HEK293 (cell line): ENCODE measurements around the gene C2orf78.
"Not testable (repeated sequence)": the region's sequence is repeated elsewhere in the genome, so short reads cannot be mapped to it uniquely, and the experiment has no call there.

Source experiments
- CTCF ChIA-PET: fragments of 350-600 bp; formaldehyde crosslinking; extraction: SDS; loops from one replicate; lab custom pipeline; 2021; ENCODE audit warnings: antibody characterized with exemption; lab: Yijun Ruan, JAX
- POLR2A ChIA-PET: fragments of 300-600 bp; formaldehyde crosslinking; extraction: SDS; loops from one replicate; lab custom pipeline; 2020; ENCODE audit warnings: antibody characterized with exemption, inconsistent platforms; lab: Yijun Ruan, JAX
- H3K27ac ChIP-seq: fragments of 200-500 bp; sonication (Bioruptor generic); 2 replicates; pipeline ENCODE4 v1.5.1; 2014; ENCODE audit warnings: low read depth, low read length, control low read depth, inconsistent platforms; ENCODE audit errors: extremely low read depth
- H3K36me3 ChIP-seq, 2 experiments: fragments of 200-500 bp in 1 of 2; sonication (Bioruptor generic) in 1 of 2; 1 replicate in 1 of 2; 2 replicates in 1 of 2; pipeline ENCODE4 v1.5.1; 2014 to 2017; ENCODE audit warnings: inconsistent platforms in 2 of 2, low read length in 2 of 2; ENCODE audit not compliant: control insufficient read depth in 2 of 2, insufficient read depth in 1 of 2
- H3K4me1 ChIP-seq: fragments of 200-500 bp; sonication (Bioruptor generic); 2 replicates; pipeline ENCODE4 v1.5.1; 2014; ENCODE audit warnings: mild to moderate bottlenecking, low read length, inconsistent platforms; ENCODE audit not compliant: control insufficient read depth, insufficient read depth
- H3K4me3 ChIP-seq: 2 replicates; pipeline ENCODE4 v1.5.1; 2011; ENCODE audit warnings: low read depth, mild to moderate bottlenecking, control low read depth, low read length, moderate library complexity
- H3K9me3 ChIP-seq: fragments of 200-500 bp; sonication (Bioruptor generic); 2 replicates; pipeline ENCODE4 v1.5.1; 2014; ENCODE audit warnings: low read depth, low read length, inconsistent platforms; ENCODE audit not compliant: control insufficient read depth, insufficient read depth
- AEBP2 ChIP-seq: fragments of 450-650 bp; formaldehyde crosslinking; IDR thresholded peaks from 2 replicates; pipeline ENCODE4 v1.5.1; 2016; ENCODE audit warnings: missing biosample characterization, missing genetic modification characterization, borderline replicate concordance
- BCL11B ChIP-seq: fragments of 450-650 bp; formaldehyde crosslinking; IDR thresholded peaks from 2 replicates; pipeline ENCODE4 v1.5.1; 2016; ENCODE audit warnings: low read depth, missing biosample characterization, missing genetic modification characterization
- KLF10 ChIP-seq: fragments of 450-650 bp; IDR thresholded peaks from 2 replicates; pipeline ENCODE4 v1.5.1; 2018; ENCODE audit warnings: missing biosample characterization, mild to moderate bottlenecking, missing genetic modification characterization
- PRDM1 ChIP-seq: fragments of 450-650 bp; formaldehyde crosslinking; IDR thresholded peaks from 2 replicates; pipeline ENCODE4; 2016; ENCODE audit warnings: missing biosample characterization, missing genetic modification characterization
- PRDM6 ChIP-seq: fragments of 450-650 bp; formaldehyde crosslinking; IDR thresholded peaks from 2 replicates; pipeline ENCODE4 v1.5.1; 2017; ENCODE audit warnings: missing biosample characterization, missing genetic modification characterization
- SCRT1 ChIP-seq: fragments of 450-650 bp; formaldehyde crosslinking; IDR thresholded peaks from 2 replicates; pipeline ENCODE4 v1.5.1; 2016; ENCODE audit warnings: missing biosample characterization, missing genetic modification characterization, borderline replicate concordance
- SCRT2 ChIP-seq: fragments of 450-650 bp; formaldehyde crosslinking; IDR thresholded peaks from 2 replicates; pipeline ENCODE4 v1.5.1; 2016; ENCODE audit warnings: missing biosample characterization, missing genetic modification characterization
- ZBTB26 ChIP-seq: fragments of 450-650 bp; formaldehyde crosslinking; optimal IDR thresholded peaks from 2 replicates; pipeline ENCODE3; 2016; ENCODE audit warnings: missing biosample characterization, mild to moderate bottlenecking, missing genetic modification characterization
- ZNF16 ChIP-seq: fragments of 450-650 bp; formaldehyde crosslinking; IDR thresholded peaks from 2 replicates; pipeline ENCODE4 v1.5.1; 2016; ENCODE audit warnings: low read depth, missing biosample characterization, missing genetic modification characterization
- ZNF175 ChIP-seq: fragments of 450-650 bp; formaldehyde crosslinking; IDR thresholded peaks from 2 replicates; pipeline ENCODE4 v1.5.1; 2016; ENCODE audit warnings: missing biosample characterization, missing genetic modification characterization
- ZNF19 ChIP-seq: fragments of 450-650 bp; formaldehyde crosslinking; IDR thresholded peaks from 2 replicates; pipeline ENCODE4; 2016; ENCODE audit warnings: missing biosample characterization, missing genetic modification characterization, low read depth
- ZNF280C ChIP-seq: fragments of 450-650 bp; formaldehyde crosslinking; IDR thresholded peaks from 2 replicates; pipeline ENCODE4 v1.5.1; 2016; ENCODE audit warnings: missing biosample characterization, missing genetic modification characterization
- ZNF350 ChIP-seq: fragments of 450-650 bp; formaldehyde crosslinking; IDR thresholded peaks from 2 replicates; pipeline ENCODE4 v1.5.0; 2017; ENCODE audit warnings: missing biosample characterization, mild to moderate bottlenecking, missing genetic modification characterization
- ZNF354C ChIP-seq: fragments of 450-650 bp; formaldehyde crosslinking; IDR thresholded peaks from 2 replicates; pipeline ENCODE4 v1.5.1; 2016; ENCODE audit warnings: missing biosample characterization, missing genetic modification characterization, low read depth, borderline replicate concordance
- ZNF37A ChIP-seq: fragments of 450-650 bp; IDR thresholded peaks from 2 replicates; pipeline ENCODE4 v1.5.1; 2018; ENCODE audit warnings: missing biosample characterization, missing genetic modification characterization
- ZNF48 ChIP-seq: fragments of 450-650 bp; formaldehyde crosslinking; IDR thresholded peaks from 2 replicates; pipeline ENCODE4 v1.5.1; 2016; ENCODE audit warnings: missing biosample characterization, missing genetic modification characterization
- ZNF521 ChIP-seq: fragments of 450-650 bp; formaldehyde crosslinking; IDR thresholded peaks from 2 replicates; pipeline ENCODE4 v1.5.1; 2017; ENCODE audit warnings: missing biosample characterization, mild to moderate bottlenecking, missing genetic modification characterization
- ZNF692 ChIP-seq: fragments of 450-650 bp; formaldehyde crosslinking; IDR thresholded peaks from 2 replicates; pipeline ENCODE4 v1.5.1; 2016; ENCODE audit warnings: missing biosample characterization, missing genetic modification characterization
- ZNF76 ChIP-seq: fragments of 450-650 bp; formaldehyde crosslinking; IDR thresholded peaks from 2 replicates; pipeline ENCODE4; 2016; ENCODE audit warnings: low read depth, missing biosample characterization, missing genetic modification characterization, borderline replicate concordance
- ZSCAN30 ChIP-seq: fragments of 450-650 bp; IDR thresholded peaks from 2 replicates; pipeline ENCODE4 v1.5.1; 2018; ENCODE audit warnings: missing biosample characterization, mild to moderate bottlenecking, missing genetic modification characterization, moderate library complexity

The C2orf78 gene

GRCh38 chr2:73783883-73784282 is at the start of gene C2orf78:
Gene C2orf78 (plus strand): TSS chr2:73784183. CDS start chr2:73784310, 127 bp downstream.
- H3K4me1 ChIP-seq, H3K9me3 ChIP-seq, CTCF ChIA-PET, POLR2A ChIA-PET, H3K36me3 ChIP-seq, H3K4me3 ChIP-seq, H3K27ac ChIP-seq: not testable (repeated sequence)

- no peaks in the 10 kb centered on the region for H3K9me3 ChIP-seq
- H3K4me3 ChIP-seq: peak overlapping the region; percentile 88
- TF ChIP-seq ZNF76 (no peak), ZNF280C (tag by site-specific recombination) (no peak), ZBTB26 (tag by site-specific recombination) (no peak), ZNF175 (tag by site-specific recombination) (no peak), ZNF16 (tag by site-specific recombination) (no peak)
- H3K27ac ChIP-seq: no peak overlapping the region
- CTCF ChIA-PET: interaction anchor here (1.0 kb wide), 1 partner anchor 44 kb away, joined by 3 read pairs; no protein-coding TSS in a partner anchor
- POLR2A ChIA-PET: interaction anchor here (0.6 to 1.9 kb wide), 16 partner anchors 9 to 837 kb away, joined by 3 to 13 read pairs (median 4); partner anchors contain the start of genes CCT7, MOB1A and STAMBP
- peaks cover 23 to 39% of the 10 kb centered on the region in 2 experiments for H3K36me3 ChIP-seq
- peaks cover 4% of the 10 kb centered on the region; the same call in 1 of the 2 replicates for H3K4me1 ChIP-seq
Observed at GRCh38 chr2:73736378-73736777, 47.6 kb upstream of the C2orf78 start.

- Histone ChIP-seq H3K27ac (peak within 1 kb of the TSS; percentile 44), H3K36me3 (peaks cover 17 to 39% of the 10 kb centered on the region in 2 experiments), H3K4me1 (peaks cover 4% of the 10 kb centered on the region; the same call in 1 of the 2 replicates), H3K9me3 (no peaks in the 10 kb centered on the region), H3K4me3 (peak within 1 kb of the TSS; percentile 88)
- CTCF ChIA-PET: interaction anchor here (0.7 to 1.0 kb wide), 3 partner anchors 42 to 524 kb away, joined by 3 to 4 read pairs (median 3); no protein-coding TSS in a partner anchor
- POLR2A ChIA-PET: interaction anchor here (0.6 to 1.9 kb wide), 24 partner anchors 8 to 836 kb away, joined by 3 to 13 read pairs (median 4); partner anchors contain the start of genes ALMS1, CCDC142, CCT7 and DUSP11
- TF ChIP-seq KLF10 (tag by site-specific recombination): peak; percentile 56; the same call in 1 of the 2 replicates
- TF ChIP-seq ZNF19: no peak
- TF ChIP-seq ZNF76: peak; percentile 65; the same call in 1 of the 2 replicates
- TF ChIP-seq ZNF521: no peak
- TF ChIP-seq SCRT2 (tag by site-specific recombination): no peak
- no peak for TF ChIP-seq ZSCAN30 (tag by site-specific recombination)
- no peak for TF ChIP-seq PRDM6 (tag by site-specific recombination)
- no peak for TF ChIP-seq AEBP2 (tag by site-specific recombination)
- no peak for TF ChIP-seq BCL11B
- no peak for TF ChIP-seq PRDM1 (tag by site-specific recombination)
- no peak for TF ChIP-seq SCRT1 (tag by site-specific recombination)
- TF ChIP-seq ZNF354C: no peak
- TF ChIP-seq ZNF48 (tag by site-specific recombination): no peak
- no peak for TF ChIP-seq ZNF37A (tag by site-specific recombination)
- no peak for TF ChIP-seq ZNF350 (tag by site-specific recombination)
- TF ChIP-seq ZNF692: peak; percentile 90
Observed at GRCh38 chr2:73736855-73737779, 46.9 kb upstream of the C2orf78 start, which contains the start of gene TPRKB. Gene TPRKB (minus strand): TSS chr2:73737345. CDS start chr2:73734569, 2,776 bp downstream.
